ENCODE data around the gene OR14J1. TPM values are rescaled to one million over a fixed set of nuclear protein-coding genes. Genes with fewer than 3 reads are reported as not detected.

Gene OR14J1
- total and polyA plus RNA-seq, 2 experiments from 2014 or later: not detected

- no peak for DNase-seq (ENCODE audit: low spot score)
- Histone ChIP-seq H3K27me3 (ENCODE audit: insufficient read depth) (no peaks in the 10 kb centered on the region), H3K36me3 (ENCODE audit: insufficient read depth) (peaks cover 5% of the 10 kb centered on the region; the same call in 1 of the 2 replicates), H2AFZ (no peak overlapping the region), H4K20me1 (replicated peaks; ENCODE audit: insufficient read depth) (no peaks in the 10 kb centered on the region), H3K79me2 (replicated peaks; ENCODE audit: insufficient read depth) (no peaks in the 10 kb centered on the region), H3K27ac (ENCODE audit: low read depth) (no peak overlapping the region), H3F3A (replicated peaks; ENCODE audit: low read depth) (no peaks in the 10 kb centered on the region), H3K9me2 (ENCODE audit: insufficient read depth) (no peaks in the 10 kb centered on the region), H3K4me1 (ENCODE audit: insufficient read depth) (no peaks in the 10 kb centered on the region), H3K4me2 (no peak overlapping the region), H3K4me3 (no peak overlapping the region)
- H3K4me3 Mint-ChIP-seq: no peak overlapping the region
- H3K27me3 Mint-ChIP-seq (ENCODE audit: insufficient read depth, low read depth, poor library complexity): peaks cover 3% of the 10 kb centered on the region
- H3K27ac Mint-ChIP-seq: no peak overlapping the region
- peaks cover 5% of the 10 kb centered on the region; the same call in 2 of the 3 replicates for H3K9me3 Mint-ChIP-seq
- TF ChIP-seq ZNF114 (CRISPR knock-in tag; IDR thresholded peaks at IDR 0.05) (no peak), EZH2 (IDR thresholded peaks at IDR 0.05; ENCODE audit: low read depth, unreplicated experiment) (no peak), POLR2AphosphoS5 (IDR thresholded peaks at IDR 0.05; ENCODE audit: low read depth) (no peak), ETS1 (IDR thresholded peaks at IDR 0.05) (no peak), ZNF331 (CRISPR knock-in tag; IDR thresholded peaks at IDR 0.05; ENCODE audit: low read depth) (no peak), CTCF (conservative IDR thresholded peaks at IDR 0.05; ENCODE audit: low read depth in 2 of 2) (no peak), STAT1 (IDR thresholded peaks at IDR 0.05; ENCODE audit: unreplicated experiment) (no peak), CREB1 (CRISPR knock-in tag; IDR thresholded peaks at IDR 0.05; ENCODE audit: low read depth) (no peak), JUNB (IDR thresholded peaks at IDR 0.05; ENCODE audit: unreplicated experiment) (no peak), EZH2phosphoT487 (IDR thresholded peaks at IDR 0.05; ENCODE audit: unreplicated experiment) (no peak), NANOG (IDR thresholded peaks at IDR 0.05; ENCODE audit: borderline replicate concordance) (no peak), REST (IDR thresholded peaks at IDR 0.05; ENCODE audit: unreplicated experiment) (no peak)
- no peaks in the 10 kb centered on the region for H3K4me1 Mint-ChIP-seq
- no peaks in the 10 kb centered on the region for H3K36me3 Mint-ChIP-seq (ENCODE audit: low read depth)
- no peak for ATAC-seq
Measured at GRCh38 chr6:29263001-29263400, 38.5 kb upstream of the OR14J1 start.
